Measurements from ENCODE around the gene HOXA7.

HOXA7 gene

GRCh38 chr7:27193335-27194001 lies 37.0 kb upstream of the HOXA7 start:
- no peak for DNase-seq

- no peak for DNase-seq
These were observed 36.3 kb upstream of the HOXA7 start for GRCh38 chr7:27192546-27193334.

- no peak for DNase-seq
These were observed 35.5 kb upstream of the HOXA7 start for GRCh38 chr7:27191833-27192545.

- no peak for DNase-seq
These were observed 34.8 kb upstream of the HOXA7 start for GRCh38 chr7:27191161-27191731.

GRCh38 chr7:27189997-27190748 lies 33.7 kb upstream of the HOXA7 start:
- no peak for DNase-seq

- no peak for DNase-seq
These were observed 33.0 kb upstream of the HOXA7 start for GRCh38 chr7:27189295-27189996.

- peak in 1 of 5 experiments; percentile 73 for DNase-seq
These were observed 32.2 kb upstream of the HOXA7 start for GRCh38 chr7:27188386-27189294.

- no peak for DNase-seq
These were observed 31.3 kb upstream of the HOXA7 start for GRCh38 chr7:27187475-27188385.

GRCh38 chr7:27186668-27187474 lies 30.4 kb upstream of the HOXA7 start:
- DNase-seq: no peak

GRCh38 chr7:27185854-27186667 lies 29.6 kb upstream of the HOXA7 start:
- DNase-seq: no peak

- DNase-seq: no peak
These were observed 28.8 kb upstream of the HOXA7 start, which contains the start of gene HOXA11 for GRCh38 chr7:27185013-27185853. TSS of gene HOXA11 (minus strand) at chr7:27185232. CDS start at chr7:27185144, 88 bp downstream.

- DNase-seq: peak in 1 of 5 experiments; percentile 50
These were observed 28.0 kb upstream of the HOXA7 start for GRCh38 chr7:27184337-27185012.

- DNase-seq: no peak
These were observed 27.3 kb upstream of the HOXA7 start for GRCh38 chr7:27183682-27184336.

- no peak for DNase-seq
These were observed 26.6 kb upstream of the HOXA7 start for GRCh38 chr7:27182861-27183681.
